GM18873 (cell line): ENCODE data around the gene HHEX.
"Not testable (repeated sequence)": the region's sequence is repeated elsewhere in the genome, so short reads cannot be mapped to it uniquely, and the experiment has no call there.

Source experiments
- ATAC-seq: cut with Tn5 transposase; IDR thresholded peaks from one replicate; pipeline ENCODE4 v1.9.1; 2021; ENCODE audit warnings: mild to moderate bottlenecking, moderate library complexity, moderate number of reproducible peaks; ENCODE audit not compliant: unreplicated experiment, low FRiP score

Gene HHEX

GRCh38 chr10:92732958-92733357 is 43.2 kb downstream of the HHEX start:
- no peak for ATAC-seq

- no peak for ATAC-seq
These were observed 44.5 kb downstream of the HHEX start for GRCh38 chr10:92734301-92734700.

GRCh38 chr10:92735938-92736337 is 46.2 kb downstream of the HHEX start:
- no peak for ATAC-seq

GRCh38 chr10:92737484-92737883 is 47.7 kb downstream of the HHEX start:
- no peak for ATAC-seq

GRCh38 chr10:92740762-92741161 is 51.0 kb downstream of the HHEX start:
- no peak for ATAC-seq

GRCh38 chr10:92741741-92742140 is 52.0 kb downstream of the HHEX start:
- not testable (repeated sequence) for ATAC-seq

- ATAC-seq: peak; percentile 95
These were observed 52.8 kb downstream of the HHEX start for GRCh38 chr10:92742331-92743228.
